ENCODE data around the gene ATP5PD.

ATP5PD gene

GRCh38 chr17:75087182-75087557, 40.4 kb upstream of the ATP5PD start:
- H3K27ac ChIP-seq = peak overlapping the region; percentile 33
- H3K79me2 ChIP-seq = peaks cover 4% of the 10 kb centered on the region
- peak overlapping the region; percentile 99 for H2AFZ ChIP-seq
- no peaks in the 10 kb centered on the region for H3K36me3 ChIP-seq (ENCODE audit: control insufficient read depth, insufficient read depth, low read length)
- no peaks in the 10 kb centered on the region for H3K27me3 ChIP-seq (ENCODE audit: control insufficient read depth, insufficient read depth, low read length)
- H3K4me2 ChIP-seq (ENCODE audit: low read length) = peak overlapping the region; percentile 64
- no peaks in the 10 kb centered on the region for H3K9me3 ChIP-seq (ENCODE audit: control insufficient read depth, low read length)
- no peak for TF ChIP-seq CTCF (IDR thresholded peaks at IDR 0.05)
- H3K4me3 ChIP-seq (ENCODE audit: low read depth, low read length) = no peak overlapping the region
- peaks cover 20% of the 10 kb centered on the region for H3K4me1 ChIP-seq
- H3K9ac ChIP-seq = no peak overlapping the region

- Histone ChIP-seq H3K4me2 (ENCODE audit: low read length) (no peak overlapping the region), H3K27ac (no peak overlapping the region), H3K4me1 (peaks cover 19% of the 10 kb centered on the region), H3K79me2 (peaks cover 4% of the 10 kb centered on the region), H3K9ac (no peak overlapping the region), H3K27me3 (ENCODE audit: control insufficient read depth, insufficient read depth, low read length) (no peaks in the 10 kb centered on the region), H3K9me3 (ENCODE audit: control insufficient read depth, low read length) (no peaks in the 10 kb centered on the region), H2AFZ (no peak overlapping the region), H3K36me3 (ENCODE audit: control insufficient read depth, insufficient read depth, low read length) (no peaks in the 10 kb centered on the region), H3K4me3 (ENCODE audit: low read depth, low read length) (no peak overlapping the region)
- TF ChIP-seq CTCF (IDR thresholded peaks at IDR 0.05) = no peak
These were observed 39.9 kb upstream of the ATP5PD start for GRCh38 chr17:75086496-75087181.

GRCh38 chr17:75084039-75084660, 37.4 kb upstream of the ATP5PD start:
- Histone ChIP-seq H3K27ac (no peak overlapping the region), H3K4me1 (peaks cover 9% of the 10 kb centered on the region), H3K4me3 (ENCODE audit: low read depth, low read length) (no peak overlapping the region), H3K27me3 (ENCODE audit: control insufficient read depth, insufficient read depth, low read length) (no peaks in the 10 kb centered on the region), H3K4me2 (ENCODE audit: low read length) (no peak overlapping the region), H3K36me3 (ENCODE audit: control insufficient read depth, insufficient read depth, low read length) (no peaks in the 10 kb centered on the region), H3K9me3 (ENCODE audit: control insufficient read depth, low read length) (no peaks in the 10 kb centered on the region), H2AFZ (no peak overlapping the region), H3K79me2 (peaks cover 4% of the 10 kb centered on the region), H3K9ac (no peak overlapping the region)
- TF ChIP-seq CTCF (IDR thresholded peaks at IDR 0.05) = no peak

GRCh38 chr17:75082683-75083082, 35.9 kb upstream of the ATP5PD start:
- Histone ChIP-seq H3K4me1 (peaks cover 4% of the 10 kb centered on the region), H3K27ac (no peak overlapping the region), H3K4me3 (ENCODE audit: low read depth, low read length) (no peak overlapping the region), H3K9me3 (ENCODE audit: control insufficient read depth, low read length) (no peaks in the 10 kb centered on the region), H2AFZ (no peak overlapping the region), H3K27me3 (ENCODE audit: control insufficient read depth, insufficient read depth, low read length) (no peaks in the 10 kb centered on the region), H3K9ac (no peak overlapping the region), H3K4me2 (ENCODE audit: low read length) (no peak overlapping the region), H3K36me3 (ENCODE audit: control insufficient read depth, insufficient read depth, low read length) (no peaks in the 10 kb centered on the region), H3K79me2 (no peaks in the 10 kb centered on the region)
- TF ChIP-seq CTCF (IDR thresholded peaks at IDR 0.05) = no peak

Data from parathyroid adenoma (tissue), 2 donors.